Measurements from ENCODE around the gene GATA5.

GATA5 gene

GRCh38 chr20:62473717-62474603 lies 1.8 kb downstream of the GATA5 start:
- no peak for DNase-seq (ENCODE audit: low read depth in 1 of 2, low spot score in 1 of 2)

GRCh38 chr20:62472941-62473585 lies 2.7 kb downstream of the GATA5 start:
- no peak for DNase-seq (ENCODE audit: low read depth in 1 of 2, low spot score in 1 of 2)

GRCh38 chr20:62472138-62472940 lies 3.5 kb downstream of the GATA5 start:
- no peak for DNase-seq (ENCODE audit: low read depth in 1 of 2, low spot score in 1 of 2)

GRCh38 chr20:62470459-62470858 lies 5.3 kb downstream of the GATA5 start:
- no peak for DNase-seq (ENCODE audit: low read depth in 1 of 2, low spot score in 1 of 2)

- DNase-seq (ENCODE audit: low read depth in 1 of 2, low spot score in 1 of 2), result no peak
Measured at GRCh38 chr20:62470001-62470400, 5.8 kb downstream of the GATA5 start.

- DNase-seq (ENCODE audit: low read depth in 1 of 2, low spot score in 1 of 2), result no peak
Measured at GRCh38 chr20:62469352-62469751, 6.4 kb downstream of the GATA5 start.

GRCh38 chr20:62466806-62467537 lies 8.8 kb downstream of the GATA5 start:
- no peak for DNase-seq (ENCODE audit: low read depth in 1 of 2, low spot score in 1 of 2)

GRCh38 chr20:62466072-62466760 lies 9.6 kb downstream of the GATA5 start:
- no peak for DNase-seq (ENCODE audit: low read depth in 1 of 2, low spot score in 1 of 2)

GRCh38 chr20:62464990-62465389 lies 10.8 kb downstream of the GATA5 start:
- no peak for DNase-seq (ENCODE audit: low read depth in 1 of 2, low spot score in 1 of 2)

GRCh38 chr20:62464425-62464770 lies 11.4 kb downstream of the GATA5 start:
- no peak for DNase-seq (ENCODE audit: low read depth in 1 of 2, low spot score in 1 of 2)

- DNase-seq (ENCODE audit: low read depth in 1 of 2, low spot score in 1 of 2), result no peak
Measured at GRCh38 chr20:62463651-62464424, 12.0 kb downstream of the GATA5 start.

- no peak for DNase-seq (ENCODE audit: low read depth in 1 of 2, low spot score in 1 of 2)
Measured at GRCh38 chr20:62462976-62463592, 12.7 kb downstream of the GATA5 start.

- DNase-seq (ENCODE audit: low read depth in 1 of 2, low spot score in 1 of 2), result no peak
Measured at GRCh38 chr20:62461834-62462233, 14.0 kb downstream of the GATA5 start.

GRCh38 chr20:62461157-62461556 lies 14.6 kb downstream of the GATA5 start:
- no peak for DNase-seq (ENCODE audit: low read depth in 1 of 2, low spot score in 1 of 2)

GRCh38 chr20:62460678-62461077 lies 15.1 kb downstream of the GATA5 start:
- DNase-seq (ENCODE audit: low read depth in 1 of 2, low spot score in 1 of 2), result no peak

GRCh38 chr20:62459488-62459887 lies 16.3 kb downstream of the GATA5 start:
- no peak for DNase-seq (ENCODE audit: low read depth in 1 of 2, low spot score in 1 of 2)

- DNase-seq (ENCODE audit: low read depth in 1 of 2, low spot score in 1 of 2), result no peak
Measured at GRCh38 chr20:62458275-62459251, 17.2 kb downstream of the GATA5 start.

GRCh38 chr20:62457831-62458230 lies 18.0 kb downstream of the GATA5 start:
- DNase-seq (ENCODE audit: low read depth in 1 of 2, low spot score in 1 of 2), result no peak
